Epithelial cell of proximal tubule (primary cell): ENCODE measurements around the gene FKBP11. TPM values are rescaled to one million over a fixed set of nuclear protein-coding genes. Genes with fewer than 3 reads are reported as not detected.

ENCODE experiments used
- DNase-seq: peaks from one replicate; pipeline ENCODE4 v3.0.0-alpha.2; 2011; ENCODE audit warnings: low read depth
- H3K4me3 ChIP-seq: 2 replicates; pipeline ENCODE4 v1.5.1; 2011; ENCODE audit warnings: low read depth, mild to moderate bottlenecking, low read length
- total RNA-seq: library from RNA; depleted of rRNA; stranded (reverse); fragments of >200 nt; gene quantifications from 2 replicates; pipeline ENCODE4 v1.2.3, GENCODE V29; 2015
- TF ChIP-seq, protein P1 (sequence below): conservative IDR thresholded peaks from 2 replicates; pipeline ENCODE4 v1.5.1; 2012; ENCODE audit warnings: low read depth, mild to moderate bottlenecking, low read length

The FKBP11 gene
- total RNA-seq, 1 donor from 2014 or later: 21.0 TPM

GRCh38 chr12:48907245-48907644, 18.0 kb downstream of the FKBP11 start:
- no peak overlapping the region for H3K4me3 ChIP-seq
- DNase-seq: no peak
- TF ChIP-seq, protein P1, sequence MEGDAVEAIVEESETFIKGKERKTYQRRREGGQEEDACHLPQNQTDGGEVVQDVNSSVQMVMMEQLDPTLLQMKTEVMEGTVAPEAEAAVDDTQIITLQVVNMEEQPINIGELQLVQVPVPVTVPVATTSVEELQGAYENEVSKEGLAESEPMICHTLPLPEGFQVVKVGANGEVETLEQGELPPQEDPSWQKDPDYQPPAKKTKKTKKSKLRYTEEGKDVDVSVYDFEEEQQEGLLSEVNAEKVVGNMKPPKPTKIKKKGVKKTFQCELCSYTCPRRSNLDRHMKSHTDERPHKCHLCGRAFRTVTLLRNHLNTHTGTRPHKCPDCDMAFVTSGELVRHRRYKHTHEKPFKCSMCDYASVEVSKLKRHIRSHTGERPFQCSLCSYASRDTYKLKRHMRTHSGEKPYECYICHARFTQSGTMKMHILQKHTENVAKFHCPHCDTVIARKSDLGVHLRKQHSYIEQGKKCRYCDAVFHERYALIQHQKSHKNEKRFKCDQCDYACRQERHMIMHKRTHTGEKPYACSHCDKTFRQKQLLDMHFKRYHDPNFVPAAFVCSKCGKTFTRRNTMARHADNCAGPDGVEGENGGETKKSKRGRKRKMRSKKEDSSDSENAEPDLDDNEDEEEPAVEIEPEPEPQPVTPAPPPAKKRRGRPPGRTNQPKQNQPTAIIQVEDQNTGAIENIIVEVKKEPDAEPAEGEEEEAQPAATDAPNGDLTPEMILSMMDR: no peak

- peak overlapping the region; percentile 85 for H3K4me3 ChIP-seq
- DNase-seq: peak; percentile 48
- TF ChIP-seq, protein P1: peak; percentile 83
Observed at GRCh38 chr12:48903982-48904411, 21.3 kb downstream of the FKBP11 start.

DNA sequence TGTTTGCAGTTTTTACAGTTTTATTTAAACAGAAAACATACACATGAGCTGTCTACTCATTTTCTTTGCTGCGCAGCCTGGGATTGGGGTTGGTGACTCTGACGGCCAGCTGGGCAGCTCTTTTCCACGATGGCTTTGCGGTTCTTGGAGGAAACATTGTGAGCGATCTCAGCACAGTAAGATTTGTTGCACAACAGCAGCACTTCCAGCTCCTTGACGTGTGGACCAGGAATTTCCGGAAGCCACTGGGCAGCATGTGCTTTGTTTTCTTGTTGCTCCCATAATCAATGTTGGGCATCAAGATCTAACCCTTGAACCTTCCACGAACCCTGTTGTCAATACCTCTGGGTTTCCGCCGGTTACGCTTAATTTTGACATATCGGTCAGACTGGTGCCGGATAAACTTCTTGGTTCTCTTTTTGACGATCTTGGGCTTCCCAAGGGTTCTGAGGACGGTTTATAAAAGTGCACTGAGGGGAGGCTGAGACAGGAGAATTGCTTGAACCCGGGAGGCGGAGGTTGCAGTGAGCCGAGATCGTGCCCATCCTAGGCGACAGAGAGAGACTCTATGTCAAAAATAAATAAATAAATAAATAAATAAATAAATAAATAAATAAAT, 21.8 kb downstream of the FKBP11 start:
- TF ChIP-seq, protein P1: no peak
- DNase-seq: no peak

DNA sequence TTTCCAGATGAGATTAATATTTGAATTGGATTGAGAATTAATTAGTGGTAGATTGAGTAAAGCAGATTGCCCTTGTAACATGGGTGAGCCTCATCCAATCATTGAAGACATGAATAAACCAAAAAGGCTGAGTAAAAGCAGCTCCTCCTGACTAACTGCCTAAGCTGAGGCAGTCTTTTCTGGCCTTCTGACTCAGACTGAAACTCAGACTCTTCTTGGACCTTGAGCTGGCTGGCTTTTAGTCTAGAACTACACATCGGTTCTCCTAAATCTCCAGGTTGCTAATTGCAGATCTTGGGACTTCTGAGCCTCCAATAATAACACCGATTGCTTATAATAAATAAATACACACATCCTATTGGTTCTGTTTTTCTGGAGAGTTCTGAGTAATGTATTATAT, 24.0 kb downstream of the FKBP11 start:
- no peak for DNase-seq
- TF ChIP-seq, protein P1: no peak
- H3K4me3 ChIP-seq: no peak overlapping the region

More for the DNA sequence above, 21.8 kb downstream of the FKBP11 start:
- peak overlapping the region; percentile 85 for H3K4me3 ChIP-seq

- no peak for DNase-seq
- H3K4me3 ChIP-seq: no peak overlapping the region
- TF ChIP-seq, protein P1: no peak
Observed at GRCh38 chr12:48899651-48900050, 25.6 kb downstream of the FKBP11 start.

- DNase-seq: no peak
- TF ChIP-seq, protein P1: no peak
- H3K4me3 ChIP-seq: no peak overlapping the region
Observed at GRCh38 chr12:48894271-48894670, 31.0 kb downstream of the FKBP11 start.
